AG10803 (cell line): ENCODE data around the gene SPOCD1.

ENCODE experiments used
- DNase-seq: peaks from one replicate; pipeline ENCODE4 v3.0.0; 2010; ENCODE audit warnings: low read depth
- H3K4me3 ChIP-seq: 2 replicates; pipeline ENCODE4 v1.5.1; 2011; ENCODE audit warnings: mild to moderate bottlenecking, low read length, control low read depth
- TF ChIP-seq, protein P1 (sequence below): conservative IDR thresholded peaks from 2 replicates; pipeline ENCODE4 v1.5.1; 2011; ENCODE audit warnings: mild to moderate bottlenecking, low read length, control low read depth, inconsistent platforms

Gene SPOCD1

DNA sequence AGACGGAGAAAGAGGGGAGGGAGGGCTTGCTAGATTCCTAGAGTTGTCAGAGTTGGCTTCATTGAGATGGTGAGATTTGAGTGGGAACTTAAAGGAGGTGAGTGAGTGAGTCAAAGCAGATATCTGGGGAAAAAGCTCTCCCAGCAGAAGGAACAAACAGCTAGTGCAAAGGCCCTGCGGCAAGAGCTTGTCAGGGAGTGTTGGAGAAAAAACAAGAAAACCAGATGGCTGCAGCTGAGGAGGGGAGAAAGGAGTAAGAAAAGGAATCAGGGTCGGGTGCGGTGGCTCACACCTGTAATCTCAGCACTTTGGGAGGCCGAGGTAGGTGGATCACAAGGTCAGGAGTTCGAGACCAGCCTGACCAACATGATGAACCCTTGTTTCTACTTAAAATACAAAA lies 40.3 kb upstream of the SPOCD1 start:
- H3K4me3 ChIP-seq: no peak overlapping the region
- TF ChIP-seq, protein P1, sequence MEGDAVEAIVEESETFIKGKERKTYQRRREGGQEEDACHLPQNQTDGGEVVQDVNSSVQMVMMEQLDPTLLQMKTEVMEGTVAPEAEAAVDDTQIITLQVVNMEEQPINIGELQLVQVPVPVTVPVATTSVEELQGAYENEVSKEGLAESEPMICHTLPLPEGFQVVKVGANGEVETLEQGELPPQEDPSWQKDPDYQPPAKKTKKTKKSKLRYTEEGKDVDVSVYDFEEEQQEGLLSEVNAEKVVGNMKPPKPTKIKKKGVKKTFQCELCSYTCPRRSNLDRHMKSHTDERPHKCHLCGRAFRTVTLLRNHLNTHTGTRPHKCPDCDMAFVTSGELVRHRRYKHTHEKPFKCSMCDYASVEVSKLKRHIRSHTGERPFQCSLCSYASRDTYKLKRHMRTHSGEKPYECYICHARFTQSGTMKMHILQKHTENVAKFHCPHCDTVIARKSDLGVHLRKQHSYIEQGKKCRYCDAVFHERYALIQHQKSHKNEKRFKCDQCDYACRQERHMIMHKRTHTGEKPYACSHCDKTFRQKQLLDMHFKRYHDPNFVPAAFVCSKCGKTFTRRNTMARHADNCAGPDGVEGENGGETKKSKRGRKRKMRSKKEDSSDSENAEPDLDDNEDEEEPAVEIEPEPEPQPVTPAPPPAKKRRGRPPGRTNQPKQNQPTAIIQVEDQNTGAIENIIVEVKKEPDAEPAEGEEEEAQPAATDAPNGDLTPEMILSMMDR: no peak
- no peak for DNase-seq

DNA sequence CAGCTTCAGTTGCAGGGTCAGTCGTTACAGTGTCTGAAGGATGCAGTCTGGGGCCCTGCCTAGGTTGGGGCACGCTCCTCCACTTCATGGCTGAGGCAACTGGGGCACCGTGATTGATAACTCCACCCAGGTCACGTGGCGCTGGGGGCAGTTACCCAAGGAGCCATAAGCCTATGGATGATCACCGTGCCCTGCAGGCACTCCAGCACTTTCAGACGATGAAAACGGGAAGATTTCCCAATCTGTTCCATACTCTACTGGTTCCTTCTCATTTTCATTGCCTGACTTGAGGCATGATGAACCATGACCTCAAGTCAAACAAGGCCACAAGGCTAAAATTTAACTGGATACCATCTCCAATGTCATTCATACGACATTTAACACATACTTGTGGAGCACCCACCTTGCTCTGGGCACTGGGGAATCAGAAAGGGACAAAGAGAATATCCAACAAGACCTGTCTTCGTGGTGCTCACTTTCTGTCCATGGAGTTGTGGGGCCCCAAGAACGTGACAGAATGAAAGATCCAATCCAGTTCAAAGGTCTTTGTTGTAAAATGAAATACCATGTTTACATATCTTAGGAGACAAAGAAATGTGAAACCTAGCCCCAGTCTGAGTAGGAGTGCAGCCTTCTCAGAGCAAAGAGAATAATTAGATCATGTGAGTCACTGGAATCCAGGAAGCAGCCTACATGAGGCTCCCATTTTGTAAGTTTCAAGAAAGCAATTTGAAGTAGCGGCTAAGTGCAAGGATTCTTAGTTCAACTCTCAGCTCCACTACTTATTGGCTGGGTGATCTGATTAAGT lies 39.4 kb upstream of the SPOCD1 start:
- no peak overlapping the region for H3K4me3 ChIP-seq
- peak; percentile 53 for DNase-seq
- TF ChIP-seq, protein P1: no peak

DNA sequence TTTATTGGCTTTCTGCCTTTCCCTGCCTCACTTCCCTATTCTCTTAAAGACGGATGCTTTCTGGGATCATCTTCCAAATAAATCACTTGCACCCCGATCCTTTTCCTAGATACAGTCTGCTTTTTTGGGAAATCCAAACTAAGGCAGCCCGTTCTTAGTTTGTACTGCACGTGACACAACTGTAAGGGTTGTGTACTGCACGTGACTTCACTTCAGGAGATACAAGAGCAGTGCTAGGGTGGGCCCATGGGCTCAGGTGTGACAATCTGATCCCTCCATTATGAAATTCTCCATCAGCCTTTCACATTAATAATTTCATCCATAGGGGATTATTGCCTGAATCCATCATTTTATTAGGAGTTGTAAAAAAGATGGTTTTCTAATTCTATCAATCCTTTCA lies 33.8 kb upstream of the SPOCD1 start:
- no peak overlapping the region for H3K4me3 ChIP-seq
- TF ChIP-seq, protein P1: no peak
- DNase-seq: no peak

DNA sequence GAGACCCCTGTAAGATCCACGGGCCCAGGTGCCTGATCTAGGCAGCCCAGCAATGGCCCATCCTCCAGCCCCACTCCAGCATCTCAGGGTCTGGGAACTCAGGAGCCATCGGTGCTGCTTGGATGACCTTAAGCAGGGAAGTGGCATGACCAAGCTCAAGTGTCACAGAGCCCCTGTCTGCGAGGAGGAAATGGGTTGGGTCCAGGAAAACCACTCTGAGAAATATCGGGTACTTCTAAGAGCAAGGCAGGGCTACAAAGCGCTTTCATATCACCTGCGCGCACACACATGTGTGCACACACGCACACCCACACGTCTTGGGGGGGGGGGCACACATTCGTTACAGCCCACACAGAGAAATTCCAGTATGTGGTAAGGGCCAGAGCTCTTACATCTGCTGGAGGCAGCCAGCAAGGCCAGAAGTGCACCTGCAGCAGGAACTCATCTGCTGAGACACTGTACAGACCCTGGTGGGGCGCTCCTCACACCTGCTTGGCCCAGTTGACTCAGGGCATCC lies 32.6 kb upstream of the SPOCD1 start:
- no peak overlapping the region for H3K4me3 ChIP-seq
- TF ChIP-seq, protein P1: no peak
- no peak for DNase-seq

DNA sequence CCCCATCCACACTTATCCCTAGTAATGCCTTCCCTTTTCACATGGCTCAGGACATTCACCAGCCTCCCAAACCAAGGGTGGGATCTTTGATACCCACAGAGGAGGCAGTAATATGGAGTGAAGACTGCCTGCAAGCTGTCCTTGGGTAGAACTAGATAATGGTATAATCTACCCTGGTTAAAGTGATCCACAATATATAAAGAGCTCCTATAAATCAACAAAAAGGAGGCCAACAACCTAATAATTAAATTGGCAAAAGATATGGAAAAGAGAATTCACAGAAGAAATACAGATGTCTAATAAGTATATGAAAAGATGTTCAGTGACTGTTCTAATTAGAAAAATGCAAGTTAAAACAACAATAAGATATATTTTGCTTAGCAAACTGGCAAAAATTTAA lies 30.7 kb upstream of the SPOCD1 start:
- DNase-seq: no peak
- no peak overlapping the region for H3K4me3 ChIP-seq
- TF ChIP-seq, protein P1: no peak

DNA sequence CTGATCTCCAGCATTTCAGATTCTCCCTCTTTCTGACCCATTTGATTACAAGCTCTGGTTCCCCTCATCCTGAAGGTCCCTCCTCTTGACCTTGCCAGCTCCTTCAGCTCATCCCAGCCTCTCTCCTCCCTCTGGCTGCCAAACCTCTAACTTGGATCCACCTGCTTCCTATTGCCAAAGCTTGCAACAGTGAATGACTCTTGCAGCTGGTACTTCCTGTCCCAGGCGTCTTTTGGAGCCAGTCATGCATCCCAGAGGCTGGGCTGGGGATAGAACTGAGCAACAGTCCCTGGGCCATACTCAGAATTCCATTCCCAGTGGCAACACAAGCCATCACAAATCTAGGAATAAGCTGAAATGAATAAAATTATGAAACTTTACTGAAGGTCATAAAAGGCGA lies 27.7 kb upstream of the SPOCD1 start:
- peak; percentile 99 for DNase-seq
- H3K4me3 ChIP-seq: no peak overlapping the region
- TF ChIP-seq, protein P1: peak; percentile 5; the same call in 1 of the 2 replicates
